ENCODE results near the gene ASCC1. TPM values are rescaled to one million over a fixed set of nuclear protein-coding genes. Genes with fewer than 3 reads are reported as not detected.
A peak's percentile ranks its signal among the peaks of the same experiment; 100 is the strongest.

The ASCC1 gene
- polyA plus RNA-seq, 1 donor (not counting 4 experiments of a cell fraction or from before 2014, with no cell fraction given), result 32.9 TPM

DNA sequence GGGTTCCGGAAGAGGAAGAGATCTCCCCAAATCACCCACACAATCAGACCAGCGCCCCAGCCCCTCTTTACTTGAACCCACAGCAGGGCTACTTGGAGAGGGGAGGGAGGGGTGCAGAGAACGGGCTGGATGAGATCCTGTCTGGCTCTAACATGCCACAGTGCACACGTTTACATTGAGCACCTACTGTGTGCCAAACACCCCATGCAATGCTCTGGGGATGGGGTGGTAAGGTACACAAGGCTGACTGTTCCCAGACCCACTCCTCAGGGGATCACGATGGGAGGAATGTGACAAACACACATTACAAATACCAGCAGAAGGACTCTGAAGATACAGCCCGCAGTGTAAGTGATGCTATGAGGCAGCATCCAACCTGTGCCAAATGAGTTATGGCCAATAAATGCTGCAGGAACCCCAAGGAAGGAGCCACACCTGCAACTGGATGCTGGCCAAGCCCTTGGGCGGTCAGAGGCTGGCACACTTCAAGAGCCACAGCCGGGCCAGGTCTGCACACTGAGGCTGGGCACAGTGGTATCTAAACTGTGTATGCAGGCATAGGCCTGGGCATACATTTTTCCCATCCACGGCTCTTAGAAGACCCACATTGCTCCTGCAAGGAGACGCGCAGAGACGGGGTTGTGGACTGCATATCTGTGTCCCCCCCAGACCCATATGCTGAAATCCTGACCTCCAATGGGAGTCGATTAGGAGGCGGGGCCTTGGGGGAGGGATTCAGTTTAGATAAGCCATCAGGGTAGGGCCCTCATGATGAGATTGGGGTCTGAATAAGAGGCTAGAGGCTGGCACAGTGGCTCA, 134.1 kb downstream of the ASCC1 start:
- H3K9me1 ChIP-seq (ENCODE audit: control insufficient read depth, extremely low read depth, insufficient read depth, low read length), result no peaks in the 10 kb centered on the region
- no peak overlapping the region for H2AFZ ChIP-seq (ENCODE audit: control insufficient read depth, low read length)
- peaks cover 5% of the 10 kb centered on the region for H3K4me1 ChIP-seq (ENCODE audit: control insufficient read depth, extremely low read depth, insufficient read depth, low read length)
- no peaks in the 10 kb centered on the region for H4K20me1 ChIP-seq (ENCODE audit: control insufficient read depth, extremely low read depth, insufficient read depth, low read length)
- H3K4me2 ChIP-seq (ENCODE audit: control insufficient read depth, extremely low read depth, insufficient read depth, low read depth, low read length), result no peak overlapping the region
- DNase-seq (ENCODE audit: low read depth, low spot score) (peak; percentile 44), FAIRE-seq (peak; percentile 46)
- no peak overlapping the region for H3K27ac ChIP-seq (ENCODE audit: control insufficient read depth, insufficient read depth, low read length)
- H3K79me2 ChIP-seq (ENCODE audit: control insufficient read depth, insufficient read depth, low read length), result no peaks in the 10 kb centered on the region
- dilution Hi-C loops (cut with MboI; ENCODE audit: extremely low pct_ligation_motif_present, low sequenced_read_pairs), result no loop called here
- no peak overlapping the region for H3K4me3 ChIP-seq (ENCODE audit: control insufficient read depth in 2 of 3, extremely low read depth in 1 of 3, insufficient read depth in 2 of 3, low read depth in 1 of 3, low read length in 3 of 3)
- no peaks in the 10 kb centered on the region for H3K36me3 ChIP-seq (ENCODE audit: control insufficient read depth in 2 of 2, extremely low read depth in 1 of 2, insufficient read depth in 2 of 2, low read length in 2 of 2)
- H3K9me3 ChIP-seq (ENCODE audit: control insufficient read depth, low read depth, low read length), result no peaks in the 10 kb centered on the region
- H3K27me3 ChIP-seq (ENCODE audit: control insufficient read depth, extremely low read depth, insufficient read depth, low read length), result peaks cover 7% of the 10 kb centered on the region
- H3K9ac ChIP-seq (ENCODE audit: control insufficient read depth, extremely low read depth, insufficient read depth, low read length), result no peak overlapping the region
- TF ChIP-seq, protein P1, sequence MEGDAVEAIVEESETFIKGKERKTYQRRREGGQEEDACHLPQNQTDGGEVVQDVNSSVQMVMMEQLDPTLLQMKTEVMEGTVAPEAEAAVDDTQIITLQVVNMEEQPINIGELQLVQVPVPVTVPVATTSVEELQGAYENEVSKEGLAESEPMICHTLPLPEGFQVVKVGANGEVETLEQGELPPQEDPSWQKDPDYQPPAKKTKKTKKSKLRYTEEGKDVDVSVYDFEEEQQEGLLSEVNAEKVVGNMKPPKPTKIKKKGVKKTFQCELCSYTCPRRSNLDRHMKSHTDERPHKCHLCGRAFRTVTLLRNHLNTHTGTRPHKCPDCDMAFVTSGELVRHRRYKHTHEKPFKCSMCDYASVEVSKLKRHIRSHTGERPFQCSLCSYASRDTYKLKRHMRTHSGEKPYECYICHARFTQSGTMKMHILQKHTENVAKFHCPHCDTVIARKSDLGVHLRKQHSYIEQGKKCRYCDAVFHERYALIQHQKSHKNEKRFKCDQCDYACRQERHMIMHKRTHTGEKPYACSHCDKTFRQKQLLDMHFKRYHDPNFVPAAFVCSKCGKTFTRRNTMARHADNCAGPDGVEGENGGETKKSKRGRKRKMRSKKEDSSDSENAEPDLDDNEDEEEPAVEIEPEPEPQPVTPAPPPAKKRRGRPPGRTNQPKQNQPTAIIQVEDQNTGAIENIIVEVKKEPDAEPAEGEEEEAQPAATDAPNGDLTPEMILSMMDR (optimal IDR thresholded peaks at IDR 0.05 in 1 of 3, IDR thresholded peaks at IDR 0.05 in 1 of 3, conservative IDR thresholded peaks at IDR 0.05 in 1 of 3; ENCODE audit: extremely low read depth in 1 of 3, insufficient read depth in 2 of 3, low read length in 3 of 3), result no peak
- TF ChIP-seq EZH2 (IDR thresholded peaks at IDR 0.05; ENCODE audit: low read length), result no peak

DNA sequence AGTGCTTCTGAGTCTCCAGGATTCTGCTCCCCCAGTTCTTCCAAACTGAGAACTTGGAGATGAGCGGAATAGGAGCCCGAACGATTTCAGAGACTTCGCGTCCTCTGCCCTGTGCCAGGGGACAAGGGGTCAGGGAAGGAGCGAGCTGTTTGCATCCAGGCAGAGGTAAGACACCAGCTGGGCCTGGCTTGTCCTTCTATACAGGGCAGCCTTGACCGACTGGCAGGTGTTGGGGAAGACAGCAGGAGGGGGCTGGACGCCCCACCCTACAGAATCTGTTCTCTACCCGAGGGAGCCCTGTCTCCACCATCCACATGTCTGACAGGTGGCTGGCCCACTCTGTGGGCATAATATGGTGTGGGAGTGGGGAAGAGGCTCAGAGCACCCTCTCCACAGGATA, 134.9 kb downstream of the ASCC1 start:
- no peaks in the 10 kb centered on the region for H3K36me3 ChIP-seq (ENCODE audit: control insufficient read depth in 2 of 2, extremely low read depth in 1 of 2, insufficient read depth in 2 of 2, low read length in 2 of 2)
- H3K27me3 ChIP-seq (ENCODE audit: control insufficient read depth, extremely low read depth, insufficient read depth, low read length), result no peaks in the 10 kb centered on the region
- dilution Hi-C loops (cut with MboI; ENCODE audit: extremely low pct_ligation_motif_present, low sequenced_read_pairs), result no loop called here
- no peaks in the 10 kb centered on the region for H3K79me2 ChIP-seq (ENCODE audit: control insufficient read depth, insufficient read depth, low read length)
- H3K4me1 ChIP-seq (ENCODE audit: control insufficient read depth, extremely low read depth, insufficient read depth, low read length), result peaks cover 5% of the 10 kb centered on the region
- no peak overlapping the region for H2AFZ ChIP-seq (ENCODE audit: control insufficient read depth, low read length)
- DNase-seq (ENCODE audit: low read depth, low spot score) (no peak), FAIRE-seq (no peak)
- no peaks in the 10 kb centered on the region for H3K9me3 ChIP-seq (ENCODE audit: control insufficient read depth, low read depth, low read length)
- H3K9ac ChIP-seq (ENCODE audit: control insufficient read depth, extremely low read depth, insufficient read depth, low read length), result no peak overlapping the region
- H4K20me1 ChIP-seq (ENCODE audit: control insufficient read depth, extremely low read depth, insufficient read depth, low read length), result no peaks in the 10 kb centered on the region
- TF ChIP-seq EZH2 (IDR thresholded peaks at IDR 0.05; ENCODE audit: low read length), result no peak
- TF ChIP-seq, protein P1 (optimal IDR thresholded peaks at IDR 0.05 in 1 of 3, IDR thresholded peaks at IDR 0.05 in 1 of 3, conservative IDR thresholded peaks at IDR 0.05 in 1 of 3; ENCODE audit: extremely low read depth in 1 of 3, insufficient read depth in 2 of 3, low read length in 3 of 3), result no peak
- no peak overlapping the region for H3K4me3 ChIP-seq (ENCODE audit: control insufficient read depth in 2 of 3, extremely low read depth in 1 of 3, insufficient read depth in 2 of 3, low read depth in 1 of 3, low read length in 3 of 3)
- H3K9me1 ChIP-seq (ENCODE audit: control insufficient read depth, extremely low read depth, insufficient read depth, low read length), result no peaks in the 10 kb centered on the region
- no peak overlapping the region for H3K4me2 ChIP-seq (ENCODE audit: control insufficient read depth, extremely low read depth, insufficient read depth, low read depth, low read length)
- no peak overlapping the region for H3K27ac ChIP-seq (ENCODE audit: control insufficient read depth, insufficient read depth, low read length)

Data from keratinocyte (primary cell).